Astrocyte of the hippocampus (primary cell): Measurements from ENCODE around the gene RFT1.

Experiments used
- DNase-seq: peaks from one replicate; pipeline ENCODE4 v3.0.0; 2011; ENCODE audit warnings: low read depth, low spot score

Gene RFT1

GRCh38 chr3:53126601-53127000 lies 3.6 kb downstream of the RFT1 start:
- DNase-seq: no peak

GRCh38 chr3:53123953-53124352 lies 6.3 kb downstream of the RFT1 start:
- DNase-seq: no peak

- no peak for DNase-seq
These were observed 6.7 kb downstream of the RFT1 start for GRCh38 chr3:53123510-53123909.

- DNase-seq: no peak
These were observed 7.3 kb downstream of the RFT1 start for GRCh38 chr3:53122933-53123305.

GRCh38 chr3:53122255-53122932 lies 7.8 kb downstream of the RFT1 start:
- no peak for DNase-seq

GRCh38 chr3:53120336-53120735 lies 9.9 kb downstream of the RFT1 start:
- no peak for DNase-seq

GRCh38 chr3:53116956-53117355 lies 13.3 kb downstream of the RFT1 start:
- DNase-seq: no peak

- peak; percentile 32 for DNase-seq
These were observed 15.7 kb downstream of the RFT1 start for GRCh38 chr3:53114412-53115074.

- peak; percentile 91 for DNase-seq
These were observed 16.2 kb downstream of the RFT1 start for GRCh38 chr3:53114011-53114400.

- DNase-seq: peak; percentile 43
These were observed 16.8 kb downstream of the RFT1 start for GRCh38 chr3:53113293-53114010.

- no peak for DNase-seq
These were observed 18.4 kb downstream of the RFT1 start for GRCh38 chr3:53111822-53112221.

- peak; percentile 24 for DNase-seq
These were observed 20.1 kb downstream of the RFT1 start for GRCh38 chr3:53109891-53110771.

- peak; percentile 71 for DNase-seq
These were observed 21.0 kb downstream of the RFT1 start for GRCh38 chr3:53109190-53109589.

GRCh38 chr3:53104762-53105161 lies 25.5 kb downstream of the RFT1 start:
- peak; percentile 24 for DNase-seq

- no peak for DNase-seq
These were observed 26.6 kb downstream of the RFT1 start for GRCh38 chr3:53103397-53104296.

- no peak for DNase-seq
These were observed 27.6 kb downstream of the RFT1 start for GRCh38 chr3:53102601-53103147.

GRCh38 chr3:53101956-53102355 lies 28.3 kb downstream of the RFT1 start:
- DNase-seq: no peak

GRCh38 chr3:53100818-53101466 lies 29.3 kb downstream of the RFT1 start:
- DNase-seq: no peak

- DNase-seq: no peak
These were observed 32.3 kb downstream of the RFT1 start for GRCh38 chr3:53097887-53098286.

- no peak for DNase-seq
These were observed 37.3 kb downstream of the RFT1 start for GRCh38 chr3:53092942-53093341.
